Stomach (tissue), 9 donors: ENCODE measurements around the gene CDK17. TPM values are rescaled to one million over a fixed set of nuclear protein-coding genes. Genes with fewer than 3 reads are reported as not detected.

ENCODE experiments used
- DNase-seq, 2 donors: peaks; one replicate each; pipeline versions ENCODE4 v3.0.0 to v3.0.0-alpha.2; 2013 to 2019
- H3K27ac ChIP-seq, 5 donors: fragments of 200-600 bp in 4 of 5; sonication (generic) in 4 of 5; one replicate each; pipeline ENCODE4 v1.5.1; 2013 to 2019; ENCODE audit warnings: mild to moderate bottlenecking in 1 of 5, moderate library complexity in 1 of 5
- H3K27me3 ChIP-seq, 3 donors: fragments of 200-600 bp; sonication (generic); one replicate each; pipeline ENCODE4 v1.5.1; 2017 to 2019; ENCODE audit warnings: mixed run types in 1 of 3
- H3K36me3 ChIP-seq, 4 donors: fragments of 200-600 bp; sonication (generic); 1 replicate in 3 of 4; 2 replicates in 1 of 4; pipeline ENCODE4 v1.5.1; 2016 to 2019
- H3K4me1 ChIP-seq, 4 donors: fragments of 200-600 bp; sonication (generic); one replicate each; pipeline ENCODE4 v1.5.1; 2016 to 2019
- H3K4me3 ChIP-seq, 4 donors: fragments of 200-600 bp; sonication (generic) in 3 of 4; one replicate each; pipeline ENCODE4 v1.5.1; 2016 to 2019; ENCODE audit warnings: mild to moderate bottlenecking in 1 of 4
- H3K9me3 ChIP-seq, 4 donors: fragments of 200-600 bp; sonication (generic); one replicate each; pipeline ENCODE4 v1.5.1; 2016 to 2019
- EP300 ChIP-seq: sonication (generic); formaldehyde crosslinking; IDR thresholded peaks from one replicate; pipeline ENCODE4 v1.6.1; 2017; ENCODE audit warnings: antibody characterized with exemption
- POLR2A ChIP-seq, 4 donors: fragments of 450-650 bp; IDR thresholded peaks; one replicate each; pipeline ENCODE4 v1.6.1; 2016; ENCODE audit warnings: antibody characterized with exemption in 4 of 4, control low read depth in 2 of 4, mild to moderate bottlenecking in 1 of 4, moderate library complexity in 1 of 4
- POLR2AphosphoS5 ChIP-seq, 3 donors: sonication (generic); formaldehyde crosslinking; IDR thresholded peaks; one replicate each; pipeline ENCODE4 v1.6.1; 2016; ENCODE audit warnings: antibody characterized with exemption in 3 of 3
- WGBS, 5 donors: extraction: QIAGEN DNeasy Blood & Tissue Kit in 3 of 5; methylation state at CpG; one replicate each; pipeline versions ENCODE4 v1.1.5 to v1.1.7; 2013 to 2018; 5-methylcytosine and 5-hydroxymethylcytosine counted together
- intact Hi-C: fragments of 100-400 bp; cut with DNase I; formaldehyde crosslinking; loops from one replicate; pipeline ENCODE4 v1.15.1; 2023; ENCODE audit warnings: low total_unique reads
- polyA plus RNA-seq, 3 donors: library from polyadenylated mRNA; stranded (reverse); fragments of 200-250 nt; gene quantifications; one replicate each; pipeline ENCODE4 v1.2.3, GENCODE V29; 2013
- total RNA-seq, 5 donors: library from RNA; depleted of rRNA; stranded (reverse); fragments of >200 nt; gene quantifications; one replicate each; pipeline versions ENCODE4 v1.1.0 to v1.2.3, GENCODE V29; 2014 to 2016
- TF ChIP-seq, protein P1 (sequence below), 7 experiments: fragments of 450-650 bp in 4 of 7; fragments of 200-600 bp in 3 of 7; sonication (generic) in 3 of 7; IDR thresholded peaks; one replicate each; pipeline ENCODE4 v1.5.1; 2016 to 2019; ENCODE audit warnings: antibody characterized with exemption in 7 of 7, control low read depth in 2 of 7, mild to moderate bottlenecking in 1 of 7
- donor health status: healthy with polysubstance abuse.
- donor health status: Bipolar disorder and iron deficiency.
- donor health status: healthy.

Gene CDK17
- total and polyA plus RNA-seq, 8 donors: 5.4 to 137 (median 40.5) TPM

DNA sequence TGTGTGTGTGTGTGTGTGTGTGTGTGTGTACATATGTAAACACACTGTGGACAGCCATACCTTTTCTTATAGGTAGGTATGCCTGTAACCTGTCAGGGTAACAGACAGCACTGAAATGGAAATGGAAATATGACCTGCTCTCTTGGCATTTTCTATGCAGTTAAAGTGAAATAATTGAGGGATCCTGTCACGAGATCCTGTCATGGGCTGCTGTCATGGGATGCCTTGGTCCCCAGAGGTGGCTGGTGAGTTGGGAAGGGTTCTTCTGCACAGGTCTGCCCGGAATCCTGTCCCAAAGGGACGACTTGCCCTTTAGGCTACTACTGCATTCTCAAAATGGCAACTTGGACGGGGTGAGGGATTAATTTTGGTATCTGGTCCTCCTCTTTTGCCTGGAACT is 158.8 kb downstream of the CDK17 start:
- 63 to 83% (median 77%) methylated on average over 4 of the region's 4 CpGs for WGBS, 5 donors
- H3K27ac ChIP-seq: peak overlapping the region; percentile 73 to 90 (median 78)
- no peaks in the 10 kb centered on the region for H3K9me3 ChIP-seq
- H3K4me1 ChIP-seq: peaks cover 33 to 61% (median 50%) of the 10 kb centered on the region in 4 donors
- H3K4me3 ChIP-seq: no peak overlapping the region
- intact Hi-C loops: no loop called here
- no peaks in the 10 kb centered on the region for H3K27me3 ChIP-seq
- TF ChIP-seq POLR2AphosphoS5 (IDR thresholded peaks at IDR 0.05): no peak
- TF ChIP-seq, protein P1, sequence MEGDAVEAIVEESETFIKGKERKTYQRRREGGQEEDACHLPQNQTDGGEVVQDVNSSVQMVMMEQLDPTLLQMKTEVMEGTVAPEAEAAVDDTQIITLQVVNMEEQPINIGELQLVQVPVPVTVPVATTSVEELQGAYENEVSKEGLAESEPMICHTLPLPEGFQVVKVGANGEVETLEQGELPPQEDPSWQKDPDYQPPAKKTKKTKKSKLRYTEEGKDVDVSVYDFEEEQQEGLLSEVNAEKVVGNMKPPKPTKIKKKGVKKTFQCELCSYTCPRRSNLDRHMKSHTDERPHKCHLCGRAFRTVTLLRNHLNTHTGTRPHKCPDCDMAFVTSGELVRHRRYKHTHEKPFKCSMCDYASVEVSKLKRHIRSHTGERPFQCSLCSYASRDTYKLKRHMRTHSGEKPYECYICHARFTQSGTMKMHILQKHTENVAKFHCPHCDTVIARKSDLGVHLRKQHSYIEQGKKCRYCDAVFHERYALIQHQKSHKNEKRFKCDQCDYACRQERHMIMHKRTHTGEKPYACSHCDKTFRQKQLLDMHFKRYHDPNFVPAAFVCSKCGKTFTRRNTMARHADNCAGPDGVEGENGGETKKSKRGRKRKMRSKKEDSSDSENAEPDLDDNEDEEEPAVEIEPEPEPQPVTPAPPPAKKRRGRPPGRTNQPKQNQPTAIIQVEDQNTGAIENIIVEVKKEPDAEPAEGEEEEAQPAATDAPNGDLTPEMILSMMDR (IDR thresholded peaks at IDR 0.05): no peak
- no peak for TF ChIP-seq POLR2A (IDR thresholded peaks at IDR 0.05)
- no peak for TF ChIP-seq EP300
- no peak for DNase-seq
- H3K36me3 ChIP-seq: no peaks in the 10 kb centered on the region

DNA sequence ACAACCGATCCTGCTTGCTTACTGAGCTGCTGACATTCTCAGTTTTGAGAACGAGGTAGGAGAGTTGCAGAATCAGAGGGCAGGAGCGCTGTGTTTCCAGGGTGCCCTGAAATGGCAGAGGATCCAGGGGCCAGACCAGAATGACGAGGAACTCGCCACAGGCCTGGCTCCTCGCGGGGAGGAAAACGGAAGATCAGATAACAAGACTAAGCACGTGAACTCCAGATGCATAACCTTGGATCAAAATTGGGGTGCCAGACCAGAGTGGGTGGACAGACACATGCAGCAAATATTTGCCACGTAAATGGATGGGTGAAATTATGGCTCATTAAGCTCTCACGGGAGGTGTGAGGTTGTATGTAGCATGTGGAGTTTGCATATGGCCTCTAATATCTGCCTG is 159.6 kb downstream of the CDK17 start:
- Histone ChIP-seq H3K27ac (peak overlapping the region in 4 of 5 donors; percentile 73 to 90 (median 86)), H3K4me3 (no peak overlapping the region), H3K27me3 (no peaks in the 10 kb centered on the region), H3K9me3 (no peaks in the 10 kb centered on the region), H3K36me3 (no peaks in the 10 kb centered on the region), H3K4me1 (peaks cover 41 to 69% (median 58%) of the 10 kb centered on the region in 4 donors)
- intact Hi-C loops: no loop called here
- TF ChIP-seq POLR2AphosphoS5 (IDR thresholded peaks at IDR 0.05): no peak
- TF ChIP-seq EP300: no peak
- TF ChIP-seq POLR2A (IDR thresholded peaks at IDR 0.05): no peak
- DNase-seq: no peak
- 67 to 74% (median 73%) methylated on average over 11 of the region's 11 CpGs for WGBS, 5 donors

DNA sequence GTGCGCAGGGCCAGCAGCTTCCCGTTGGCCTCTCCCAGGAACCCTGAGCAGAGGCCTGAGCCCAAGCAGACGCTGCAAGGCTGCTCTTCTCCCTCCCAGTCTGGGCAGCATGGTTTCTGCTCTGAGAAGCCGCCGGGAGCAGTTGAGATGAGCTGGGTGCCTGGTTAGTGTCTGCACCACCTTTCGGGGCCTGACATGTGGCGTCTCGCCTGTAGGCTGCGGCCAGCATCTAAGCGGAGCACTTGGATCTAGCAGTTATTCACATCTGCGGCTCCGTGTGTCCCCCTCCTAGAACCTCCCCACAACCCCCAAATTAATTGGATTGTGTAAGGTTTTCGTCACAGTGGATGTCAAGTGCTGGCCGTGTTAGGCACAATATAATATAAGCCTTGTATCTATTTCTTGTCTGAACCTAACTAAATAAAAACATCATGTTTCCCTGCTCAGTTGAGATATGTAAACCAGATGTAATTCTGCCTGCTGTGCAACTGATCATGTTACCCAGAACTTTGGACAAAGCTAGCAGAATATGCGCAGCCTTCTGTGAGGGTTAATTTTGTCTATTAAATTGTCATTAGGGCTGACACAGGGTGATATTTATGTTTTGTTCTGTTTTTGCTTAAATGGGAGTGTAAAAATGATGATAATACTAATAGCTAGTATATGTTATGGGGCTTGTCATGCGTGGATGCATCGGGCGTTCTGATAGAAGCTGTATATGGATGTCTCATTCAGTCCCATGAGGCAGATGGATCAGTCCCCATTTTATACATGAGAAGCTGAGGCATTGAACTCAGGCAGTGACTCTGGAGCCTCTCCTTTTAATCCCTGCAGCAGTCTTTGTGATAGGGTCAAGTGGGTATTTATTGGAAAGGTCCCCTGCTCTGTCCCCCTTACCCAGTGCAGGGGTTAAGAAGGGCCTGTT is 160.3 kb downstream of the CDK17 start:
- intact Hi-C loops: no loop called here
- H3K4me1 ChIP-seq: peaks cover 48 to 76% (median 63%) of the 10 kb centered on the region in 4 donors
- TF ChIP-seq, protein P1 (IDR thresholded peaks at IDR 0.05): no peak
- TF ChIP-seq POLR2AphosphoS5 (IDR thresholded peaks at IDR 0.05): peak in 1 of 3 donors; percentile 47
- H3K9me3 ChIP-seq: no peaks in the 10 kb centered on the region
- H3K27ac ChIP-seq: peak overlapping the region in 4 of 5 donors; percentile 73 to 90 (median 86)
- H3K36me3 ChIP-seq: no peaks in the 10 kb centered on the region
- no peak overlapping the region for H3K4me3 ChIP-seq
- no peaks in the 10 kb centered on the region for H3K27me3 ChIP-seq
- DNase-seq: peak in 1 of 2 donors; percentile 83
- 66 to 87% (median 83%) methylated on average over 18 of the region's 18 CpGs for WGBS, 5 donors

DNA sequence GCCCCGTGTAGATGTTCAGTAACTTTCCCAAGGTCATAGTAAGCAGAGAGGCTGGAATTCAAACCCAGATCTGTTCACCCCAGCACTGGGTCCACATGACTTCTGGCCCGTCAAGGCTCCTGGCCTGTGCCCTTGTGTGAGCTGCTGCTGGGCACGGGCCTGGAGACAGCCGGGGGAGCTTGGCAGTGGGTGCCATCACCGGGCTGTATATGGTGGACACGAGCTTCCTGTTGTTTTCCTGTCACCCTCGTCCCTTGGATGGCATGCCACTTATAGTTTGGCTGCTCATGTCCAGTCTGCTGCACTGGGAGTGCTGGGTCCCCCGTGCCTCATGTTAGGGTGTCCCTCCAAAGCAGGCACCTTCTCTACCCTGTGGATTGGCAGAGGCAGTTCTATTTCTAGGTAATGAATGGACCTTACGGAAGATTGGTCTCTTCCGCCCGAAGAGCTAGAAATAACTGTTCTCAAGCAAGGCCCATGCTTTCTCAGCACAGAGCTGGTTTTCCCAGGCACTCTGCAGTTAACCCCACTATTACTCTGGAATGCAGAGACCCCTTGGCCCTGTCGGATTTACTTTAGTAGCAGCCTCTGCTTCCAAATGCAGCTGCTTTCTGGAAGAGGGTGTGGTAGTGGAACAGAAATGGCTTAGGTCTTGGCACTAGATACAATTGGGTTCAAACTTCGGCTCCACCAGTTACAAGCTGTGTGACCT is 161.7 kb downstream of the CDK17 start:
- H3K36me3 ChIP-seq: no peaks in the 10 kb centered on the region
- H3K4me1 ChIP-seq: peaks cover 57 to 89% (median 74%) of the 10 kb centered on the region in 4 donors
- no peaks in the 10 kb centered on the region for H3K9me3 ChIP-seq
- intact Hi-C loops: no loop called here
- TF ChIP-seq, protein P1 (IDR thresholded peaks at IDR 0.05): no peak
- TF ChIP-seq POLR2A (IDR thresholded peaks at IDR 0.05): no peak
- no peak for TF ChIP-seq POLR2AphosphoS5 (IDR thresholded peaks at IDR 0.05)
- no peak for TF ChIP-seq EP300
- WGBS, 5 donors: 62 to 81% (median 75%) methylated on average over 11 to 13 of the region's 13 CpGs
- no peaks in the 10 kb centered on the region for H3K27me3 ChIP-seq
- H3K4me3 ChIP-seq: no peak overlapping the region
- no peak for DNase-seq
- H3K27ac ChIP-seq: peak overlapping the region in 4 of 5 donors; percentile 82 to 90 (median 86)
